ENCODE results near the gene AFTPH. TPM values are rescaled to one million over a fixed set of nuclear protein-coding genes. Genes with fewer than 3 reads are reported as not detected.

Gene AFTPH
- 9.2 TPM for polyA plus RNA-seq (2013, experiment 1 of 2)
- polyA plus RNA-seq (2013, experiment 2 of 2): 10.3 TPM

GRCh38 chr2:64523666-64524603 is at the start of gene AFTPH:
AFTPH (plus strand) TSS chr2:64524328; CDS start chr2:64551475, 27,147 bp downstream.
- WGBS (ENCODE audit: extremely low coverage, insufficient coverage, low lambda C conversion rate): no CpG with 5 or more reads among the region's 67 CpGs
- Histone ChIP-seq H4K5ac (ENCODE audit: low read length) (no peak within 1 kb of the TSS), H3K4me2 (ENCODE audit: low read length) (peak within 1 kb of the TSS; percentile 97), H2BK5ac (ENCODE audit: low read length) (no peak within 1 kb of the TSS), H3K79me2 (ENCODE audit: control insufficient read depth, insufficient read depth, low read length) (peaks cover 7% of the 10 kb centered on the region), H3K9ac (ENCODE audit: low read length) (peak within 1 kb of the TSS; percentile 83), H3K27ac (ENCODE audit: low read depth, low read length) (peak within 1 kb of the TSS; percentile 76), H2AK5ac (ENCODE audit: low read length) (no peak within 1 kb of the TSS), H3K79me1 (ENCODE audit: low read length) (peaks cover 6% of the 10 kb centered on the region), H2BK15ac (replicated peaks; ENCODE audit: low read depth) (no peak within 1 kb of the TSS), H3K4me1 (ENCODE audit: control insufficient read depth, low read depth, low read length) (no peaks in the 10 kb centered on the region), H3K18ac (ENCODE audit: low read length) (peak within 1 kb of the TSS; percentile 51), H3K27me3 (ENCODE audit: insufficient read depth, low read length, poor library complexity) (no peaks in the 10 kb centered on the region), H3K56ac (ENCODE audit: low read length) (peak within 1 kb of the TSS; percentile 94), H3K4ac (ENCODE audit: low read depth, low read length) (no peak within 1 kb of the TSS), H3K23ac (ENCODE audit: low read length) (peak within 1 kb of the TSS; percentile 75), H3K36me3 (ENCODE audit: control insufficient read depth, insufficient read depth, low read length) (no peaks in the 10 kb centered on the region), H3K4me3 (ENCODE audit: low read length) (peak within 1 kb of the TSS; percentile 88), H2BK120ac (ENCODE audit: low read depth, low read length) (no peak within 1 kb of the TSS), H4K8ac (ENCODE audit: low read depth, low read length) (peak within 1 kb of the TSS; percentile 82)
- peak; percentile 100 for DNase-seq

- no peak overlapping the region for H4K5ac ChIP-seq (ENCODE audit: low read length)
- H3K27me3 ChIP-seq (ENCODE audit: insufficient read depth, low read length, poor library complexity): no peaks in the 10 kb centered on the region
- H3K18ac ChIP-seq (ENCODE audit: low read length): no peak overlapping the region
- no peaks in the 10 kb centered on the region for H3K79me1 ChIP-seq (ENCODE audit: low read length)
- DNase-seq: no peak
- H3K36me3 ChIP-seq (ENCODE audit: control insufficient read depth, insufficient read depth, low read length): no peaks in the 10 kb centered on the region
- H3K79me2 ChIP-seq (ENCODE audit: control insufficient read depth, insufficient read depth, low read length): no peaks in the 10 kb centered on the region
- no peak overlapping the region for H2BK15ac ChIP-seq (replicated peaks; ENCODE audit: low read depth)
- H2BK120ac ChIP-seq (ENCODE audit: low read depth, low read length): no peak overlapping the region
- no peak overlapping the region for H3K56ac ChIP-seq (ENCODE audit: low read length)
- no peak overlapping the region for H3K23ac ChIP-seq (ENCODE audit: low read length)
- H3K4me3 ChIP-seq (ENCODE audit: low read length): no peak overlapping the region
- H3K4ac ChIP-seq (ENCODE audit: low read depth, low read length): no peak overlapping the region
- WGBS (ENCODE audit: extremely low coverage, insufficient coverage, low lambda C conversion rate): no CpG with 5 or more reads among the region's 1 CpG
- H3K9ac ChIP-seq (ENCODE audit: low read length): no peak overlapping the region
- no peak overlapping the region for H2AK5ac ChIP-seq (ENCODE audit: low read length)
- no peak overlapping the region for H4K8ac ChIP-seq (ENCODE audit: low read depth, low read length)
- H3K4me2 ChIP-seq (ENCODE audit: low read length): no peak overlapping the region
- H2BK5ac ChIP-seq (ENCODE audit: low read length): no peak overlapping the region
- H3K27ac ChIP-seq (ENCODE audit: low read depth, low read length): no peak overlapping the region
- no peaks in the 10 kb centered on the region for H3K4me1 ChIP-seq (ENCODE audit: control insufficient read depth, low read depth, low read length)
These were observed 49.5 kb upstream of the AFTPH start for GRCh38 chr2:64474636-64475035.

- Histone ChIP-seq H2BK5ac (ENCODE audit: low read length) (no peak overlapping the region), H3K4ac (ENCODE audit: low read depth, low read length) (no peak overlapping the region), H2BK15ac (replicated peaks; ENCODE audit: low read depth) (no peak overlapping the region), H3K27me3 (ENCODE audit: insufficient read depth, low read length, poor library complexity) (no peaks in the 10 kb centered on the region), H3K56ac (ENCODE audit: low read length) (no peak overlapping the region), H3K4me3 (ENCODE audit: low read length) (no peak overlapping the region), H3K9ac (ENCODE audit: low read length) (no peak overlapping the region), H4K5ac (ENCODE audit: low read length) (no peak overlapping the region), H3K79me1 (ENCODE audit: low read length) (no peaks in the 10 kb centered on the region), H3K4me1 (ENCODE audit: control insufficient read depth, low read depth, low read length) (no peaks in the 10 kb centered on the region), H3K36me3 (ENCODE audit: control insufficient read depth, insufficient read depth, low read length) (no peaks in the 10 kb centered on the region), H3K79me2 (ENCODE audit: control insufficient read depth, insufficient read depth, low read length) (no peaks in the 10 kb centered on the region), H3K18ac (ENCODE audit: low read length) (no peak overlapping the region), H3K23ac (ENCODE audit: low read length) (no peak overlapping the region), H3K4me2 (ENCODE audit: low read length) (no peak overlapping the region), H3K27ac (ENCODE audit: low read depth, low read length) (no peak overlapping the region), H4K8ac (ENCODE audit: low read depth, low read length) (no peak overlapping the region), H2BK120ac (ENCODE audit: low read depth, low read length) (no peak overlapping the region), H2AK5ac (ENCODE audit: low read length) (no peak overlapping the region)
- no peak for DNase-seq
- no CpG with 5 or more reads among the region's 1 CpG for WGBS (ENCODE audit: extremely low coverage, insufficient coverage, low lambda C conversion rate)
These were observed 47.1 kb upstream of the AFTPH start for GRCh38 chr2:64477037-64477436.

- H3K36me3 ChIP-seq (ENCODE audit: control insufficient read depth, insufficient read depth, low read length): no peaks in the 10 kb centered on the region
- WGBS (ENCODE audit: extremely low coverage, insufficient coverage, low lambda C conversion rate): no CpG with 5 or more reads among the region's 4 CpGs
These were observed 46.1 kb upstream of the AFTPH start for GRCh38 chr2:64477979-64478378.

GRCh38 chr2:64478502-64479230 is 45.5 kb upstream of the AFTPH start:
- no peak overlapping the region for H2BK120ac ChIP-seq (ENCODE audit: low read depth, low read length)
- no peak overlapping the region for H3K18ac ChIP-seq (ENCODE audit: low read length)
- H4K5ac ChIP-seq (ENCODE audit: low read length): no peak overlapping the region
- H2BK5ac ChIP-seq (ENCODE audit: low read length): no peak overlapping the region
- H3K23ac ChIP-seq (ENCODE audit: low read length): no peak overlapping the region
- H3K27ac ChIP-seq (ENCODE audit: low read depth, low read length): no peak overlapping the region
- H3K36me3 ChIP-seq (ENCODE audit: control insufficient read depth, insufficient read depth, low read length): no peaks in the 10 kb centered on the region
- no peak for DNase-seq
- WGBS (ENCODE audit: extremely low coverage, insufficient coverage, low lambda C conversion rate): no CpG with 5 or more reads among the region's 3 CpGs
- no peak overlapping the region for H3K4me2 ChIP-seq (ENCODE audit: low read length)
- H3K4ac ChIP-seq (ENCODE audit: low read depth, low read length): no peak overlapping the region
- H3K79me1 ChIP-seq (ENCODE audit: low read length): no peaks in the 10 kb centered on the region
- H3K4me1 ChIP-seq (ENCODE audit: control insufficient read depth, low read depth, low read length): peaks cover 6% of the 10 kb centered on the region
- no peak overlapping the region for H3K4me3 ChIP-seq (ENCODE audit: low read length)
- no peak overlapping the region for H4K8ac ChIP-seq (ENCODE audit: low read depth, low read length)
- no peak overlapping the region for H2BK15ac ChIP-seq (replicated peaks; ENCODE audit: low read depth)
- H3K79me2 ChIP-seq (ENCODE audit: control insufficient read depth, insufficient read depth, low read length): no peaks in the 10 kb centered on the region
- H3K56ac ChIP-seq (ENCODE audit: low read length): no peak overlapping the region
- no peak overlapping the region for H2AK5ac ChIP-seq (ENCODE audit: low read length)
- H3K9ac ChIP-seq (ENCODE audit: low read length): no peak overlapping the region
- no peaks in the 10 kb centered on the region for H3K27me3 ChIP-seq (ENCODE audit: insufficient read depth, low read length, poor library complexity)

More at GRCh38 chr2:64477979-64478378, 46.1 kb upstream of the AFTPH start:
- Histone ChIP-seq H2BK120ac (ENCODE audit: low read depth, low read length) (no peak overlapping the region), H3K27me3 (ENCODE audit: insufficient read depth, low read length, poor library complexity) (no peaks in the 10 kb centered on the region), H3K4ac (ENCODE audit: low read depth, low read length) (no peak overlapping the region), H3K4me3 (ENCODE audit: low read length) (no peak overlapping the region), H3K9ac (ENCODE audit: low read length) (no peak overlapping the region), H2BK5ac (ENCODE audit: low read length) (no peak overlapping the region), H2BK15ac (replicated peaks; ENCODE audit: low read depth) (no peak overlapping the region), H3K23ac (ENCODE audit: low read length) (no peak overlapping the region), H3K18ac (ENCODE audit: low read length) (no peak overlapping the region), H3K4me2 (ENCODE audit: low read length) (no peak overlapping the region), H3K79me1 (ENCODE audit: low read length) (no peaks in the 10 kb centered on the region), H2AK5ac (ENCODE audit: low read length) (no peak overlapping the region), H4K8ac (ENCODE audit: low read depth, low read length) (no peak overlapping the region), H3K79me2 (ENCODE audit: control insufficient read depth, insufficient read depth, low read length) (no peaks in the 10 kb centered on the region), H3K4me1 (ENCODE audit: control insufficient read depth, low read depth, low read length) (peaks cover 3% of the 10 kb centered on the region), H3K56ac (ENCODE audit: low read length) (no peak overlapping the region), H4K5ac (ENCODE audit: low read length) (no peak overlapping the region), H3K27ac (ENCODE audit: low read depth, low read length) (no peak overlapping the region)
- no peak for DNase-seq

All from mesendoderm (in vitro differentiated cells).